LNCAP (cell line): ENCODE data around the gene YJU2.

Experiments used
- TF ChIP-seq, protein P1 (sequence below): fragments of 450-650 bp; IDR thresholded peaks from 2 replicates; pipeline ENCODE4 v1.5.1; 2017; ENCODE audit warnings: mild to moderate bottlenecking

The YJU2 gene

DNA sequence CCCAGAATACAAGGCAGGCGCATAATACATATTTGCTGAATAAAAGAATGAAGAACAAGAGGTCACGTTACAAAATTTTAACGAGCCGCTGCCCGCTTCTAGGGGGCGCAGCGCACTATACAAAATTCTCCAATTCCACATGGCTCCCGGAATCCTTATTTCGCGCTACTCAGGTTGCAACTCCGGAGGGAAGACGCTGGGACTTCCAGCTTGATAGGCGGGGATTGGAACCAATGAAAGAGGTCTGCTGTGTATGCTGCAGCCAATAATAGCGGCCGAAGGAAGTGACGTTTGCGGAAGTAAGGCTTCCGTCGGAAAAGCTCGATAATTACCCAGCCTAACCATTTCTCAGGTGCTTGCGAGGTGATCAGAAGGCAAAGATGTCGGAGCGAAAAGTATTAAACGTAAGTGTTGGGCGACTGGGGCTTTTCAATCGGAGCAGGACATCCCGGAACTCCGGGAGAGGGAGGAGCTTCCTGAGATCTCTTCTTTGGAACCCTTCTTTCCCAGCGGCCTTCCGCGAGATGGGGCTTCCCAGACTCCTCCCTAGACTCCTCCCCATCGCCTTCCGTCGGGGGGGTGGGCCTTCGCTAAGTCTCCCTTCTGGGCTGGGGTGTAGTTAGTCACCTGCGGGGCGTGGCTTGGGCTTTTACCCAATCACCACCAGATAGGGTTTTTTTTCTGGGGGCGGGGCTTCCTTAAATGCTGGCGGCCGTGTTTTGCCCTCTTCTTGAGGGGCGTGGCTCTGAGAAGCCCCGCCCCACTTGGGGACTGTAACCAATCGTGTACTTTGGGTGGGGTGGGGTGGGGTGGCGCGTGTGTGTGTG is at the start of gene YJU2:
YJU2 (plus strand) TSS at position 314 of the 827 bp plus-strand sequence; CDS start at position 381, 67 bp downstream.
- TF ChIP-seq, protein P1, sequence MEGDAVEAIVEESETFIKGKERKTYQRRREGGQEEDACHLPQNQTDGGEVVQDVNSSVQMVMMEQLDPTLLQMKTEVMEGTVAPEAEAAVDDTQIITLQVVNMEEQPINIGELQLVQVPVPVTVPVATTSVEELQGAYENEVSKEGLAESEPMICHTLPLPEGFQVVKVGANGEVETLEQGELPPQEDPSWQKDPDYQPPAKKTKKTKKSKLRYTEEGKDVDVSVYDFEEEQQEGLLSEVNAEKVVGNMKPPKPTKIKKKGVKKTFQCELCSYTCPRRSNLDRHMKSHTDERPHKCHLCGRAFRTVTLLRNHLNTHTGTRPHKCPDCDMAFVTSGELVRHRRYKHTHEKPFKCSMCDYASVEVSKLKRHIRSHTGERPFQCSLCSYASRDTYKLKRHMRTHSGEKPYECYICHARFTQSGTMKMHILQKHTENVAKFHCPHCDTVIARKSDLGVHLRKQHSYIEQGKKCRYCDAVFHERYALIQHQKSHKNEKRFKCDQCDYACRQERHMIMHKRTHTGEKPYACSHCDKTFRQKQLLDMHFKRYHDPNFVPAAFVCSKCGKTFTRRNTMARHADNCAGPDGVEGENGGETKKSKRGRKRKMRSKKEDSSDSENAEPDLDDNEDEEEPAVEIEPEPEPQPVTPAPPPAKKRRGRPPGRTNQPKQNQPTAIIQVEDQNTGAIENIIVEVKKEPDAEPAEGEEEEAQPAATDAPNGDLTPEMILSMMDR: peak; percentile 58; the same call in 1 of the 2 replicates

DNA sequence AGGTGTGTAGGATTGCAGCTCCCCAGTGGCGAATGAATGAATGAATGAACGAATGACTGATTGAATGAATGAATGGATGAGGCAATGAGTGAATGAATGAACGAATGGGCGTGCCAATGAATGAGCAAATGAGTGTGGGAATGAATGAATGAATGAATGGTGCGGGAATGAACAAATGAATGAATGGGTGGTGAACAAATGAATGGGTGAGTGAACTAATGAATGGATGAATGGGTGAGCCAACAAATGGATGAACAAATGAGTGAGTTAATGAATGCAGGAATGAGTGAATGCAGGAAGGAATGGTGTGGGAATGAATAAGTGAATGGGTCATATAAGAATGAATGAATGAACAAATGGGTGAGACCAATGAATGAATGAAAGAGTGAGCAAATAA is 49.7 kb upstream of the YJU2 start:
- TF ChIP-seq, protein P1: no peak

DNA sequence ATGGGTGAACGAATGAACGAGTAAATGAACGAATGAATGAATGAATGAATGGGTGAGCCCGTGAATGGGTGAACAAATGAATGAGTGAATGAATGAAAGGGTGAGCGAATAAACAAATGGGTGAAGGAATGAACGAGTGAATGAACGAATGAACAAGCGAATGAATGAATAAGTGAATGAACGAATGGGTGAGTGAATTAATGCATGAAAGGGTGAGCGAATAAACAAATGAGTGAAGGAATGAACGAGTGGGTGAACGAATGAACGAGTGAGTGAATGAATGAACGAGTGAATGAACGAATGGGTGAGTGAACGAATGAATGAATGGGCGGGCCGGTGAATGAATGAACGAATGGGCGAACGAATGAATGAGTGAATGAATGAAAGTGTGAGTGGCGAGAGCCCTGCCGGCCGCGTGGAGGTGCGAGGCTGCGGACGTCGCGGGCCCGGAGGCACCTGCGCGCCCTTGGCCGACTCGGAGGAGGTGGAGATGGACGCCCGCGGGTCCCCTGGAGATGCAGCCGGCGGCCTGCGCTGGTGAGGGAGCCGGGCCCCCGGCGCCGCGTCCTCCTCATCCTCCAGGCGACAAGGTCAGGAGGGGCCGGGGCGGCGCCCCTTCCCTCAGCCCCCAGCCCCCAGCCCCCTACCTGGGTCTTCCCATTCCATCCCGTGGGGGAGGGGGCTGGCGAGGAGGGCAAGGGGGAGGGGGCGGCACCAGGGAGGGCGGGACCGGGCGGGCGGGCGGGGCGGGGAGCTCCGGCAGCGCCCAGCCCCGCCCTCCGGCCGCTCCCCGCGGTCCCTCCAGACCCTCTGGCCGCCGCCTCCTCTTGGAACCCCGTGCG is 49.0 kb upstream of the YJU2 start:
- TF ChIP-seq, protein P1: no peak

DNA sequence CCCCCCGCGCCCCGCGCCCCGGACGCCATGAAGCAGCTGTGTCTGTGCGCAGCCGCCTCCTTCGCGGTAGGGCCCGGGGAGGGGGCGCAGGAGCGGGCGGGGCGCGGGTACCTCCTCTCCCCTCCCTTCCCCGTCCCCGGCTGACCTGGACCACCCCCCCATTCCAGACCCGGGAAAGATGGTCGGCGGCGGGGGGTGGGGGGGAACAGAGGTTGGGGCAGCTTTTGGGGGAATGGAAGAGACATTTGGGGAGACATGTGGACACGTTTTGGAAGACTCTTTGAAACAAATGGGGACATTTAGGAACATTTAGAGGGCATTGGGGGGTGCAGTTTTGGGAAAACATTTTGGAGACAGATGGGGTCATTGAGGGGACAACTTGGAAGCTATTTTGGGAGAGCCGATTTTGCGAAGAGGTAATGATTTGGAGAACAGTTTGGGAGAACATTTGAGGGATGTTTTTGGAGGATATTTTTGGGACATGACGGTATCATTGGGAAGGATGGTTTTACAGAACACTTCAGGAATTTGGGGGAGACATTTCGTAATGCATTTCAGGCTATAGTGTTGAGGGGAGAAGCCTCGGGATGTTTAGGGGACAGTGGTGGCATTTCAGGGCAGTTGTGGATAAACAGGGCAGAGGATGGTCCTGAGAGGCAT is 48.3 kb upstream of the YJU2 start:
- TF ChIP-seq, protein P1: no peak

DNA sequence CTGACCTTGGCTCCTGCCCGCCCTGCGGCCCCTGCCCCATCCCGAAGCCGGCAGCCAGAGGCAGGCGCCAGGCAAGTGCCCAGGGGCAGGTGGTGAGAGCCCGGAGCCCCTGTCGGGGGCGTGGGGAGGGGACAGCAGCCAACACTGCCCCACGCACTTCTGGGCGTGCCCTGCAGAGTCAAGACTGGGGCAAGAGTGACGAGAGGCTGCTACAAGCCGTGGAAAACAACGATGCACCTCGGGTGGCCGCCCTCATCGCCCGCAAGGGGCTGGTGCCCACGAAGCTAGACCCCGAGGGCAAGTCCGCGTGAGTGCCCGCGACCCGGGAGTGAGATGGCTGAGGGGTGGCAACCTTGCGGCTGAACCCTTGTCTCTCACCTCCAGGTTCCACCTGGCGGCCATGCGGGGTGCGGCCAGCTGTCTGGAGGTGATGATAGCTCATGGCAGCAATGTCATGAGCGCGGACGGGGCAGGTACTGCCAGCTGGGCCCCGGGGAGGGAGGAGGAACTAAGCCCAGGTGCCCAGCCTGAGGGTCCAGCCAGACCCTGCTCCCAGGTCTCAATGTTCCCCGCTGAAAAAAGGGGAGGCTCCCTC is 47.1 kb upstream of the YJU2 start:
- TF ChIP-seq, protein P1: no peak

DNA sequence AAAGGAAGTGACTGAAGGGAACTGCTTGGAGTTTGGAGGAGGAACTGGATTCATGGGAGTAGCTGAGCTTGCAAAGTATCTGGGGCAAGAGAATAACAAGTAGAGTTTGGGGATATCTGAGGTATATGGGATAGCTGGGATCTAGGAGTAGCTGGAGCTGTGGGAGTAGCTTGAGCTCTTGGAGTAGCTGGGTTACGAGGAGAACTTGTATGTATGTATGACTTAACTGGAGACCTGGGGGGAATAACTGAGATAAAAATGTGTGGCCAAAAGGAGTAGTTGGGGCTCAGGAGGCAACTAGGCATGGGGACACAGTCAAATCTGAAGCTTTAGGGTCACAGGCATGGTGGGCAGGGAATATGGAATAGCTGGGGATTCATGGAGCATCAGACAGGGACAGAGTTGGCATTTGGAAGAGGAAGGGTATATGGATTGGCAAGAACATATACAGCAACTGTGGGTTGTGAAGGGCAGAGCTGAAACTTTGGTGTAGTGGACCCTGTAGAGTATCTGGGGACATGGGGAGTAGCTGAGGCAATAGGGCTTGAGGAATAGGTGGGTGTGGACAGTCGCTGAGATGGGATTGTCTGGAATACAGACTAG is 45.8 kb upstream of the YJU2 start:
- TF ChIP-seq, protein P1: no peak

DNA sequence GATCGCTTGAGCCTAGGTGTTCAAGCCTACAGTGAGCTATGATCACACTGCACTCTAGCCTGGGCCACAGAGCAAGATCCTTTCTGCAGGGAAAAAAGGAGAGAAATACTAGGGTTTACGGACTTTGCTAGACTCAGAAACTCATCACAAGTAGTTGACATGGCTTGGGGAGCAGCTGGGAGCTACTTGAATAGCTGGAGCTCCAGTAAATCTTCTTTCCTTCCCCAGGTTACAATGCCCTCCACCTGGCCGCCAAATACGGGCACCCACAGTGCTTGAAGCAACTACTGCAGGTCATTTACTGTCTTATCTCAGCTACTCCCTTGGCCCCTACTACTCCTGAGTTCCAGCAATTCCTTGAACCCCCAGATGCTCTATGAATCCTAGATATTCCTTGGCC is 45.1 kb upstream of the YJU2 start:
- TF ChIP-seq, protein P1: no peak
